Measurements from ENCODE around the gene CYB5R2.

The CYB5R2 gene

GRCh38 chr11:7672960-7673723, at the start of gene CYB5R2:
TSS of gene CYB5R2 (minus strand) at chr11:7673500. CDS start at chr11:7672825, 675 bp downstream.
- TF ChIP-seq CTCF (conservative IDR thresholded peaks at IDR 0.05) = no peak
- H3K27ac ChIP-seq = peak within 1 kb of the TSS; percentile 75; the same call in 1 of the 2 replicates

GRCh38 chr11:7714786-7715185, 41.5 kb upstream of the CYB5R2 start:
- no peak overlapping the region for H3K27ac ChIP-seq
- TF ChIP-seq CTCF (conservative IDR thresholded peaks at IDR 0.05) = no peak

- TF ChIP-seq CTCF (conservative IDR thresholded peaks at IDR 0.05) = no peak
- no peak within 1 kb of the TSS for H3K27ac ChIP-seq
These were observed 33.1 kb upstream of the CYB5R2 start, which contains the start of gene OVCH2 for GRCh38 chr11:7706377-7706776. TSS of gene OVCH2 (minus strand) at chr11:7706477. CDS start at chr11:7706394, 83 bp downstream.

- no peak for TF ChIP-seq CTCF (conservative IDR thresholded peaks at IDR 0.05)
These were observed 30.4 kb upstream of the CYB5R2 start for GRCh38 chr11:7703740-7704139.

GRCh38 chr11:7696424-7696823, 23.1 kb upstream of the CYB5R2 start:
- no peak for TF ChIP-seq CTCF (conservative IDR thresholded peaks at IDR 0.05)
- H3K27ac ChIP-seq = no peak overlapping the region

More at GRCh38 chr11:7703740-7704139, 30.4 kb upstream of the CYB5R2 start:
- no peak overlapping the region for H3K27ac ChIP-seq

- H3K27ac ChIP-seq = no peak overlapping the region; the same call in 1 of the 2 replicates
- no peak for TF ChIP-seq CTCF (conservative IDR thresholded peaks at IDR 0.05)
These were observed 20.9 kb upstream of the CYB5R2 start for GRCh38 chr11:7694235-7694634.

GRCh38 chr11:7692426-7692825, 19.1 kb upstream of the CYB5R2 start:
- no peak for TF ChIP-seq CTCF (conservative IDR thresholded peaks at IDR 0.05)
- no peak overlapping the region for H3K27ac ChIP-seq
